ENCODE data around the gene CFAP70. TPM values are rescaled to one million over a fixed set of nuclear protein-coding genes. Genes with fewer than 3 reads are reported as not detected.
"Not testable (repeated sequence)": the region's sequence is repeated elsewhere in the genome, so short reads cannot be mapped to it uniquely, and the experiment has no call there.

Gene CFAP70
- total RNA-seq, 8 experiments from 2014 or later = 0.71 to 16.6 (median 2.0) TPM

GRCh38 chr10:73262880-73263555 lies 95.6 kb downstream of the CFAP70 start:
- Histone ChIP-seq H3K4me1 (replicated peaks in 1 of 2) (peaks cover 0 to 5% of the 10 kb centered on the region in 2 donors), H3K27ac (no peak overlapping the region), H3K4me3 (no peak overlapping the region)
- 53 to 100% (median 63%) methylated on average over 1 to 5 of the region's 5 CpGs for WGBS, 10 experiments
- ATAC-seq (replicated peaks in 6 of 8) = no peak
- in situ Hi-C loops (cut with MboI; ENCODE audit: low pct_unique_long_range_greater_than_20kb in 2 of 9, low sequenced_read_pairs in 9 of 9, unreplicated experiment in 9 of 9) = no loop called here

DNA sequence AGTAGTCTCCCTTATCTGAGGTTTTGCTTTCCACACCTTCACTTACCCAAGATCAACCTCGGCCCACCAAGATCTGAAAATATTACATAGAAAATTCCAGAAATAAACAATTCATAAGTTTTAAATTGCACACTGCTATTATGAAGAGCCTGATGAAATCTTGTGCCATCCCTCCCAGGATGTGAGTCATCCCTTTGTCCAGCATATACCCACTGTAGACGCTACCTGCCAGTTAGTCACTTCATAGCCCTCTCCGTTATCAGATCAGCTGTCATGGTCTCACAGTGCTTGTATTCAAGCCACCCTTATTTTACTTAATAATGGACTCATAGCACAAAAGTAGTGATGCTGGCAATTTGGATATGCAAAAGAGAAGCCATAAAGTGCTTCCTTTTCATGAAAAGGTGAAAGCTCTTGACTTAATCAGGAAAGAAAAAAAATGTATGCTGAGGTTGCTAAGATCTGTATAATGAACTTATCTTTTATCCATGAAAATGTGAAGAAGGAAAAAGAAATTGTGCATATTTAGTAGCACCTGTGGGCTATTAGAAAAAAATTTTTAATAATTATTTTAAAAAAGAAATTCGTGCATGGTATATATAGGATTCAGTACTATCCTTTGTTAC lies 96.4 kb downstream of the CFAP70 start:
- ATAC-seq (replicated peaks in 6 of 8) = peak; percentile 29 to 100 (median 80)
- in situ Hi-C loops (cut with MboI; ENCODE audit: low pct_unique_long_range_greater_than_20kb in 2 of 9, low sequenced_read_pairs in 9 of 9, unreplicated experiment in 9 of 9) = no loop called here
- WGBS, 10 experiments = 8 to 86% (median 46%) methylated on average over 1 to 4 of the region's 4 CpGs
- Histone ChIP-seq H3K27ac (peak overlapping the region in 1 of 2 donors; percentile 39), H3K4me1 (replicated peaks in 1 of 2) (peaks cover 0 to 5% of the 10 kb centered on the region in 2 donors), H3K4me3 (no peak overlapping the region)

GRCh38 chr10:73261362-73261995 lies 97.2 kb downstream of the CFAP70 start:
- H3K4me3 ChIP-seq = no peak overlapping the region
- peaks cover 0 to 5% of the 10 kb centered on the region in 2 donors for H3K4me1 ChIP-seq (replicated peaks in 1 of 2)
- in situ Hi-C loops (cut with MboI; ENCODE audit: low pct_unique_long_range_greater_than_20kb in 2 of 9, low sequenced_read_pairs in 9 of 9, unreplicated experiment in 9 of 9) = no loop called here
- no peak for ATAC-seq (replicated peaks in 6 of 8)
- no peak overlapping the region for H3K27ac ChIP-seq
- 70 to 100% (median 85%) methylated on average over 1 to 9 of the region's 9 CpGs; no CpG with 5 or more reads in 2 of the 10 experiments for WGBS, 10 experiments

- ATAC-seq (replicated peaks in 6 of 8); H3K27ac ChIP-seq; H3K4me1 ChIP-seq (replicated peaks in 1 of 2); in situ Hi-C loops (cut with MboI; ENCODE audit: low pct_unique_long_range_greater_than_20kb in 2 of 9, low sequenced_read_pairs in 9 of 9, unreplicated experiment in 9 of 9); H3K4me3 ChIP-seq: not testable (repeated sequence)
- 48 to 100% (median 96%) methylated on average over 1 to 7 of the region's 10 CpGs; no CpG with 5 or more reads in 2 of the 10 experiments for WGBS, 10 experiments
Measured at GRCh38 chr10:73258612-73259011, 100.1 kb downstream of the CFAP70 start.

GRCh38 chr10:73253225-73253555 lies 105.5 kb downstream of the CFAP70 start:
- peak overlapping the region; percentile 93 to 96 for H3K27ac ChIP-seq
- 0% methylated on average over 1 to 4 of the region's 4 CpGs; no CpG with 5 or more reads in 2 of the 10 experiments for WGBS, 10 experiments
- ATAC-seq (replicated peaks in 6 of 8) = peak in 2 of 8 experiments; percentile 2
- H3K4me3 ChIP-seq = peak overlapping the region; percentile 64 to 95 (median 80)
- in situ Hi-C loops (cut with MboI; ENCODE audit: low pct_unique_long_range_greater_than_20kb in 2 of 9, low sequenced_read_pairs in 9 of 9, unreplicated experiment in 9 of 9) = no loop called here
- peaks cover 14 to 15% of the 10 kb centered on the region in 2 donors for H3K4me1 ChIP-seq (replicated peaks in 1 of 2)

- Histone ChIP-seq H3K4me1 (replicated peaks in 1 of 2) (peaks cover 17 to 18% of the 10 kb centered on the region in 2 donors), H3K27ac (peak within 1 kb of the TSS; percentile 93 to 96), H3K4me3 (peak within 1 kb of the TSS; percentile 64 to 95 (median 80))
- 0 to 3% (median 0%) methylated on average over 1 to 22 of the region's 51 CpGs; no CpG with 5 or more reads in 2 of the 10 experiments for WGBS, 10 experiments
- ATAC-seq (replicated peaks in 6 of 8) = peak; percentile 85 to 94 (median 90)
- in situ Hi-C loops (cut with MboI; ENCODE audit: low pct_unique_long_range_greater_than_20kb in 2 of 9, low sequenced_read_pairs in 9 of 9, unreplicated experiment in 9 of 9) = no loop called here
Measured at GRCh38 chr10:73252445-73253224, 106.0 kb downstream of the CFAP70 start, which contains the start of gene MRPS16. TSS of gene MRPS16 (minus strand) at chr10:73252644. CDS start at chr10:73252482, 162 bp downstream.

GRCh38 chr10:73251683-73252444 lies 106.8 kb downstream of the CFAP70 start:
- in situ Hi-C loops (cut with MboI; ENCODE audit: low pct_unique_long_range_greater_than_20kb in 2 of 9, low sequenced_read_pairs in 9 of 9, unreplicated experiment in 9 of 9) = no loop called here
- peak overlapping the region; percentile 93 to 96 for H3K27ac ChIP-seq
- 0 to 73% (median 4%) methylated on average over 2 to 11 of the region's 23 CpGs; no CpG with 5 or more reads in 3 of the 10 experiments for WGBS, 10 experiments
- ATAC-seq (replicated peaks in 6 of 8) = peak in 5 of 8 experiments; percentile 82 to 86 (median 84)
- peak overlapping the region; percentile 64 to 95 (median 80) for H3K4me3 ChIP-seq
- H3K4me1 ChIP-seq (replicated peaks in 1 of 2) = peaks cover 18 to 20% of the 10 kb centered on the region in 2 donors

- WGBS, 10 experiments = 36 to 100% (median 83%) methylated on average over 1 to 5 of the region's 5 CpGs; no CpG with 5 or more reads in 1 of the 10 experiments
- H3K4me1 ChIP-seq (replicated peaks in 1 of 2) = peaks cover 28 to 35% of the 10 kb centered on the region in 2 donors
- no peak overlapping the region for H3K4me3 ChIP-seq
- ATAC-seq (replicated peaks in 6 of 8) = no peak
- in situ Hi-C loops (cut with MboI; ENCODE audit: low pct_unique_long_range_greater_than_20kb in 2 of 9, low sequenced_read_pairs in 9 of 9, unreplicated experiment in 9 of 9) = no loop called here
- no peak overlapping the region for H3K27ac ChIP-seq
Measured at GRCh38 chr10:73248259-73248724, 110.4 kb downstream of the CFAP70 start.

DNA sequence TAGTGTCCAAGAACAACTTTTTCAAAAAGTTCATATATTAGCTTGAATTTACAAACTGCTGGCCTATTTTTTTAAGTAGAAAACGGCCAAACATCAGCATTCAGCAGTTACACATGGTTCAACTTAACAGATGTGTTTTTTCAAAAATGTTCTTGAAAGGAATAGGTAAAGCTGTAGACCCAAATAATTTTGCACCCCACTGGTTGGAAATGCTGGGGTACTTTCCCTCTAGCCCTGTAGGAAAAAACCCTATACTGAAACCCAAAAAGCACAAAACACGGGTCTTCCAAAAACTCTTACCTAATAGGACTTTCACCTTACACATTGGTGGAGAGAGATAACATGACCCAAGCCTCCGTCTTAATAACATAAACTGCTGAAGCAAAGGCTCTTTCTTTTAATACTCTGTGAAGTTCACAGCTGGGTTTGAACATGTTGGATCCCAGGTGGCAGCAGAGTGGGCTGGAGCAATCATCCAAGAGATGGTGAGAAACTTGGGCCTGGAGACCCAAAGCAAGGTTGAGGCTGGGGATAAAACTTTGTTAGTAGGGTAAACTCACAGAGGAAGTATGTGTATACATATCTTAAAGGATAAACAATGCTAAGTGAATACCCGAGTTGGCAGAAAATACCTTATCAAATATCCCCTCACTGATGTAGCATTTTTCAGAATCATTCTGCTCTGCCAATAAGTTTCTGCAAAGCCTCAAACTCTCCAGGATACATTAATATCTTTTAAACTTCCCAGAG lies 111.0 kb downstream of the CFAP70 start:
- Histone ChIP-seq H3K4me3 (peak overlapping the region; percentile 65 to 90 (median 75)), H3K27ac (peak overlapping the region; percentile 7 to 70), H3K4me1 (replicated peaks in 1 of 2) (peaks cover 27 to 35% of the 10 kb centered on the region in 2 donors)
- 22 to 47% (median 42%) methylated on average over 1 to 4 of the region's 4 CpGs for WGBS, 10 experiments
- ATAC-seq (replicated peaks in 6 of 8) = no peak
- in situ Hi-C loops (cut with MboI; ENCODE audit: low pct_unique_long_range_greater_than_20kb in 2 of 9, low sequenced_read_pairs in 9 of 9, unreplicated experiment in 9 of 9) = no loop called here

DNA sequence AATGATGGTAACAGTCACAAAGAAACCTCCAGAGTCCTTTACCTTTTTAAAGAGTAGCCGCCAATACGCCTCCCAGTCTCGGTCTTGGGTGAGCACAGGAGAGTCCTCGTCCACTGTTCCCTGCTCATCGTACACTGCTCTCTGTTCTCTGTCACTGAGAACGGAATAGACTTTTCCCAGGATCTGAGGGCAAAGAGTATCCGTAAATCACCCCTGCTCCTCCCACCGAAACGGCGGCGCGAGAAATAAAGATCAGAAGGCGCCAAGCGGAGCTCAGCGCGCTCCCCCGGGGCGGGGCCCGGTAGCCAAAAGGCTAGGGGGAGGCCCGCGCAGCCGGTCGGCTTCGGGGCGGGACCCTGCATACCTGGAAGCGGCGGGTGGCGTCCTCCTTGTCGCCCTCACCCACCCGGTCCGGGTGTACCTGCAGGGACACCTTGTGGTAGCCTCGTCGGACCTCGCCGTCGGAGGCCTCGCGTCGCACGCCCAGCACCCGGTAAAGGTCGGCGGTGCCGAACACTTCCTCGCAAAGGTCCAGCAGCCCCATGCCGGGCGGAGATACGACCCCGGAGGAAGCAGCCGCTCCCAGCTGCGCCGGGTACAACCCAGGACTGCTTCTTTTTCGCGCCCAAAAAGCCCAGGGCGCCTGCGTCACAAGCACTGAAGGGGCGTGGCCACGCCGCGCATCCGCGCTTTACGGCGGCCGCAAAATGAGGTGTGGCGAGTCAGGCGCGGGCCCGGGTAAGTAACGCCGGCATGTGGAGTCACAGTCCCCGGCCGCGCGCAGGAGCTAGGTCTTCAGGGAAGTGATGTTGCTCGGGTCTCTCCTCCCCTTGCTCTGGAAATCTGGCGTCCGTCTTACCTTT lies 111.8 kb downstream of the CFAP70 start, which contains the start of gene DNAJC9:
DNAJC9 (minus strand) TSS at position 610 of the 863 bp plus-strand sequence; CDS start at position 544, 66 bp downstream.
- Histone ChIP-seq H3K4me3 (peak within 1 kb of the TSS; percentile 65 to 90 (median 75)), H3K27ac (peak within 1 kb of the TSS; percentile 38 to 70), H3K4me1 (replicated peaks in 1 of 2) (peaks cover 27 to 35% of the 10 kb centered on the region in 2 donors)
- ATAC-seq (replicated peaks in 6 of 8) = peak; percentile 74 to 92 (median 90)
- in situ Hi-C loops (cut with MboI; ENCODE audit: low pct_unique_long_range_greater_than_20kb in 2 of 9, low sequenced_read_pairs in 9 of 9, unreplicated experiment in 9 of 9) = no loop called here
- WGBS, 10 experiments = 0 to 8% (median 0%) methylated on average over 2 to 17 of the region's 78 CpGs

DNA sequence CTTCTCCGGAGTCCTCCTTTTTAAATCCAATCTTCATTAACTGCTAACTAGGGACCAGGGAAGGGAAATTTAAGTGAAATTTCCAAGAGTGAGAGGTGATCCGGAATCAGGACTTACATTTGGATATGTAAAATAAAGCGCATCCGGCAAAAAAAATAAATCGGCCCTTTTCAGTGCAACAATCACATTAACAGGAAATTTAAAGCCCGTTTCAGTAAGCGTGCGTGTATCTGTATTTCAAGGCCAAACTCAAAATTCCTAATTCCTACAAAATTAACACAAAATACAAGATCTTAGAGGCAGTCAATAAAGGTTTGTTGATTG lies 112.4 kb downstream of the CFAP70 start:
- 0 to 6% (median 2%) methylated on average over 2 to 8 of the region's 8 CpGs; no CpG with 5 or more reads in 1 of the 10 experiments for WGBS, 10 experiments
- ATAC-seq (replicated peaks in 6 of 8) = no peak

More for the DNA sequence above, 112.4 kb downstream of the CFAP70 start:
- H3K27ac ChIP-seq = peak overlapping the region; percentile 38 to 70
- H3K4me3 ChIP-seq = peak overlapping the region; percentile 65 to 90 (median 75)
- in situ Hi-C loops (cut with MboI; ENCODE audit: low pct_unique_long_range_greater_than_20kb in 2 of 9, low sequenced_read_pairs in 9 of 9, unreplicated experiment in 9 of 9) = no loop called here
- H3K4me1 ChIP-seq (replicated peaks in 1 of 2) = peaks cover 22 to 29% of the 10 kb centered on the region in 2 donors
